Endothelial cell of umbilical vein (primary cell): ENCODE measurements around the gene ATG7. TPM values are rescaled to one million over a fixed set of nuclear protein-coding genes. Genes with fewer than 3 reads are reported as not detected.
A peak's percentile ranks its signal among the peaks of the same experiment; 100 is the strongest.

Experiments
- BruUV-seq: library from RNA; stranded (reverse); fragments of 400-500 nt; replicated peaks from 2 replicates; lab custom pipeline; 2021; lab: Mats Ljungman, UMichigan
- CTCF ChIA-PET: fragments of 300-600, 350-600 bp; sonication (Branson Sonifier 250); formaldehyde crosslinking; loops from one replicate; lab custom pipeline; 2021; ENCODE audit warnings: antibody characterized with exemption, inconsistent platforms; lab: Charles Lee
- POLR2A ChIA-PET: fragments of 300-600, 350-600 bp; sonication (Branson Sonifier 250); formaldehyde crosslinking; loops from one replicate; lab custom pipeline; 2021; ENCODE audit warnings: antibody characterized with exemption, inconsistent platforms; lab: Charles Lee
- DNase-seq: peaks from one replicate; pipeline ENCODE4 v3.0.0-alpha.2; 2011; ENCODE audit warnings: low read depth, low spot score
- FAIRE-seq: peaks from 2 replicates; lab custom pipeline; 2011; peaks lifted over from hg19 to GRCh38; lab: Jason Lieb, UNC
- H2AFZ ChIP-seq: 2 replicates; pipeline ENCODE4 v1.6.0; 2012; ENCODE audit warnings: low read depth, low read length, control low read depth, inconsistent platforms
- H3K27ac ChIP-seq: 2 replicates; pipeline ENCODE4 v1.5.1; 2011; ENCODE audit warnings: low read depth, mild to moderate bottlenecking, control low read depth, low read length, moderate library complexity; ENCODE audit not compliant: insufficient read depth
- H3K27me3 ChIP-seq, 2 experiments: 2 replicates each; pipeline versions ENCODE4 v1.6.0 to v1.6.1; 2011; ENCODE audit warnings: low read length in 2 of 2, mixed read lengths in 1 of 2; ENCODE audit not compliant: control insufficient read depth in 2 of 2, insufficient read depth in 2 of 2
- H3K36me3 ChIP-seq, 2 experiments: 2 replicates in 1 of 2; 3 replicates in 1 of 2; pipeline ENCODE4 v1.5.1; 2011; ENCODE audit warnings: low read length in 2 of 2, mild to moderate bottlenecking in 1 of 2, moderate library complexity in 1 of 2; ENCODE audit not compliant: control insufficient read depth in 2 of 2, insufficient read depth in 2 of 2; ENCODE audit errors: extremely low read depth in 1 of 2
- H3K4me1 ChIP-seq: 3 replicates; pipeline ENCODE4 v1.5.1; 2011; ENCODE audit warnings: mild to moderate bottlenecking, low read length; ENCODE audit not compliant: control insufficient read depth, insufficient read depth; ENCODE audit errors: extremely low read depth
- H3K4me2 ChIP-seq: 2 replicates; pipeline ENCODE4 v1.6.1; 2011; ENCODE audit warnings: low read length, control low read depth, mixed read lengths; ENCODE audit not compliant: insufficient read depth
- H3K4me3 ChIP-seq, 3 experiments: fragments of 200-600 bp in 1 of 3; sonication (generic), shearing (Covaris generic) in 1 of 3; replicated peaks in 1 of 3; 2 replicates each; pipeline ENCODE4 v1.5.1; 2011 to 2016; ENCODE audit warnings: control low read depth in 3 of 3, low read length in 3 of 3, mild to moderate bottlenecking in 2 of 3, inconsistent platforms in 1 of 3, low read depth in 1 of 3, moderate library complexity in 1 of 3; ENCODE audit not compliant: insufficient read depth in 1 of 3
- H3K79me2 ChIP-seq: 2 replicates; pipeline ENCODE4 v1.6.0; 2012; ENCODE audit warnings: low read length, inconsistent platforms; ENCODE audit not compliant: control insufficient read depth, insufficient read depth
- H3K9ac ChIP-seq: replicated peaks from 2 replicates; pipeline ENCODE3; 2011; ENCODE audit warnings: low read length, control low read depth; ENCODE audit not compliant: insufficient read depth; ENCODE audit errors: extremely low read depth
- H3K9me1 ChIP-seq: replicated peaks from 3 replicates; pipeline ENCODE4 v1.6.0; 2011; ENCODE audit warnings: mild to moderate bottlenecking, low read length; ENCODE audit not compliant: control insufficient read depth, insufficient read depth; ENCODE audit errors: extremely low read depth
- H3K9me3 ChIP-seq: replicated peaks from 2 replicates; pipeline ENCODE4 v1.5.1; 2012; ENCODE audit warnings: low read length, inconsistent platforms; ENCODE audit not compliant: control insufficient read depth, insufficient read depth
- H4K20me1 ChIP-seq: replicated peaks from 2 replicates; pipeline ENCODE3; 2011; ENCODE audit warnings: mild to moderate bottlenecking, low read length; ENCODE audit not compliant: control insufficient read depth, insufficient read depth; ENCODE audit errors: extremely low read depth
- CTCF ChIP-seq, 2 donors: IDR thresholded peaks; 1 replicate in 1 of 2; 2 replicates in 1 of 2; pipeline ENCODE4 v1.5.1; 2011; ENCODE audit warnings: low read length in 2 of 2, mild to moderate bottlenecking in 2 of 2, moderate library complexity in 2 of 2, control low read depth in 1 of 2, inconsistent platforms in 1 of 2, low read depth in 1 of 2; ENCODE audit not compliant: insufficient read depth in 1 of 2; ENCODE audit errors: extremely low read depth in 1 of 2
- EZH2 ChIP-seq: IDR thresholded peaks from 2 replicates; pipeline ENCODE4 v1.6.1; 2012; ENCODE audit warnings: borderline replicate concordance, low read depth, mild to moderate bottlenecking, moderate library complexity, low read length, inconsistent platforms; ENCODE audit not compliant: severe bottlenecking
- FOS ChIP-seq: IDR thresholded peaks from 2 replicates; pipeline ENCODE4 v1.6.1; 2011; ENCODE audit warnings: mild to moderate bottlenecking, low read length, moderate library complexity, borderline replicate concordance; ENCODE audit not compliant: insufficient read depth
- GATA2 ChIP-seq: IDR thresholded peaks from 2 replicates; pipeline ENCODE4 v1.7.0; 2011; ENCODE audit warnings: low read depth, mild to moderate bottlenecking, moderate library complexity, mixed read lengths, low read length; ENCODE audit not compliant: insufficient read length, insufficient read depth
- JUN ChIP-seq: IDR thresholded peaks from 2 replicates; pipeline ENCODE4 v1.6.1; 2011; ENCODE audit warnings: borderline replicate concordance, low read depth; ENCODE audit not compliant: insufficient read length, insufficient read depth
- MYC ChIP-seq: IDR thresholded peaks from one replicate; pipeline ENCODE4 v1.6.1; 2011; ENCODE audit warnings: mild to moderate bottlenecking, low read depth, low read length
- POLR2A ChIP-seq: IDR thresholded peaks from 2 replicates; pipeline ENCODE4 v1.6.1; 2012; ENCODE audit warnings: low read depth, mild to moderate bottlenecking, control low read depth, low read length
- POLR2AphosphoS5 ChIP-seq: IDR thresholded peaks from 2 replicates; pipeline ENCODE4 v1.6.1; 2012; ENCODE audit warnings: low read depth, mild to moderate bottlenecking, control low read depth, low read length, moderate library complexity; ENCODE audit not compliant: insufficient read depth
- dilution Hi-C: fragments of 300-500 bp; cut with MboI; formaldehyde crosslinking; loops from one replicate; pipeline ENCODE4 v1.15.0; 2019; ENCODE audit warnings: low sequenced_read_pairs; ENCODE audit not compliant: extremely low pct_ligation_motif_present
- intact Hi-C: fragments of 100-400 bp; cut with micrococcal nuclease; formaldehyde crosslinking; loops from one replicate; pipeline ENCODE4 v1.10.0; 2022
- polyA plus RNA-seq, 4 experiments: library from polyadenylated mRNA; depleted of rRNA in 3 of 4; stranded (reverse) in 3 of 4; unstranded in 1 of 4; fragments of >200 nt; gene quantifications; 2 replicates each; pipeline versions ENCODE4 v1.2.1 to v1.2.3, GENCODE V29; 2011 to 2012; ENCODE audit warnings: missing spikeins in 1 of 4
- total RNA-seq: library from RNA; stranded (reverse); gene quantifications from 2 replicates; pipeline ENCODE4 v1.2.3, GENCODE V29; 2021

ATG7 gene
- total and polyA plus RNA-seq, 2 donors (not counting 3 experiments of a cell fraction or from before 2014, with no cell fraction given): 30.8 to 48.3 TPM

- no TSS peak for BruUV-seq
- Histone ChIP-seq H3K36me3 (no peaks in the 10 kb centered on the region), H3K9me3 (no peaks in the 10 kb centered on the region), H4K20me1 (no peaks in the 10 kb centered on the region), H3K4me1 (peaks cover 50% of the 10 kb centered on the region), H3K27ac (peak overlapping the region; percentile 98), H3K9ac (peak overlapping the region; percentile 90), H3K27me3 (no peaks in the 10 kb centered on the region), H3K79me2 (peaks cover 30% of the 10 kb centered on the region), H3K4me2 (peak overlapping the region; percentile 89), H3K9me1 (no peaks in the 10 kb centered on the region), H3K4me3 (no peak overlapping the region), H2AFZ (no peak overlapping the region)
- FAIRE-seq (no peak), DNase-seq (peak; percentile 21)
- no peak for TF ChIP-seq GATA2
- TF ChIP-seq CTCF (IDR thresholded peaks at IDR 0.05; ENCODE audit: extremely low read depth in 1 of 2, insufficient read depth in 1 of 2, low read depth in 1 of 2, low read length in 2 of 2): no peak
- TF ChIP-seq POLR2AphosphoS5: no peak
- no peak for TF ChIP-seq EZH2
- TF ChIP-seq FOS: no peak
- TF ChIP-seq MYC: no peak
- TF ChIP-seq POLR2A: no peak
- TF ChIP-seq JUN: no peak
- intact Hi-C loops (loop anchor here (1.0 to 2.0 kb wide), 4 partner anchors 17 to 52 kb away; partner anchors contain the start of gene ATG7), dilution Hi-C loops (no loop called here)
- ChIA-PET POLR2A (interaction anchor here (1.9 kb wide), 1 partner anchor 17 kb away, joined by 18 read pairs; the partner anchor contains the start of gene ATG7), CTCF (interaction anchor here (1.2 to 3.8 kb wide), 7 partner anchors 12 to 135 kb away, joined by 3 to 35 read pairs (median 8); partner anchors contain the start of gene ATG7)
Observed at GRCh38 chr3:11289864-11290263, 17.7 kb downstream of the ATG7 start.
